IMR-90 (cell line): Measurements from ENCODE around the gene PKD1L1. TPM values are rescaled to one million over a fixed set of nuclear protein-coding genes. Genes with fewer than 3 reads are reported as not detected.

Source experiments
- ATAC-seq: fragments of 200-7000 bp; cut with Tn5 transposase; 2 replicates; pipeline ENCODE4 v1.9.1; 2020; ENCODE audit warnings: low read depth, mild to moderate bottlenecking, moderate library complexity
- BruUV-seq: library from RNA; stranded (reverse); fragments of 400-500 nt; replicated peaks from 2 replicates; lab custom pipeline; 2021; lab: Mats Ljungman, UMichigan
- CTCF ChIA-PET: fragments of 300-600 bp; formaldehyde crosslinking; extraction: SDS; loops from one replicate; lab custom pipeline; 2021; ENCODE audit warnings: antibody characterized with exemption; lab: Yijun Ruan, JAX
- POLR2A ChIA-PET: fragments of 300-600 bp; sonication (Branson Sonifier 250); formaldehyde crosslinking; loops from one replicate; lab custom pipeline; 2022; ENCODE audit warnings: antibody characterized with exemption; ENCODE audit not compliant: unreplicated experiment; lab: Charles Lee
- DNase-seq: peaks from one replicate; pipeline ENCODE4 v3.0.0; 2013
- H2AFZ ChIP-seq: replicated peaks from 2 replicates; pipeline ENCODE3; 2013; ENCODE audit warnings: low read length, mild to moderate bottlenecking; ENCODE audit not compliant: poor library complexity
- H2AK5ac ChIP-seq: 2 replicates; pipeline ENCODE4 v1.6.1; 2013; ENCODE audit warnings: low read depth, low read length, inconsistent platforms
- H2AK9ac ChIP-seq: replicated peaks from 2 replicates; pipeline ENCODE3; 2013; ENCODE audit warnings: mild to moderate bottlenecking, low read depth, low read length, moderate library complexity; ENCODE audit not compliant: poor library complexity
- H2BK120ac ChIP-seq: 2 replicates; pipeline ENCODE4 v1.6.1; 2013; ENCODE audit warnings: low read depth, low read length, inconsistent platforms
- H2BK15ac ChIP-seq: 3 replicates; pipeline ENCODE4 v1.6.1; 2013; ENCODE audit warnings: low read depth, low read length, inconsistent platforms
- H2BK20ac ChIP-seq: 2 replicates; pipeline ENCODE4 v1.6.1; 2013; ENCODE audit warnings: low read depth, mild to moderate bottlenecking, inconsistent platforms, low read length, moderate library complexity
- H2BK5ac ChIP-seq: 2 replicates; pipeline ENCODE4 v1.6.1; 2013; ENCODE audit warnings: mild to moderate bottlenecking, low read depth, low read length, inconsistent platforms; ENCODE audit not compliant: poor library complexity, severe bottlenecking
- H3K14ac ChIP-seq: replicated peaks from 2 replicates; pipeline ENCODE4 v1.6.1; 2013; ENCODE audit warnings: low read depth, low read length, inconsistent platforms
- H3K18ac ChIP-seq: 2 replicates; pipeline ENCODE4 v1.6.1; 2013; ENCODE audit warnings: low read depth, low read length, control low read depth
- H3K23ac ChIP-seq: 2 replicates; pipeline ENCODE4 v1.6.1; 2013; ENCODE audit warnings: low read depth, low read length, inconsistent platforms
- H3K27ac ChIP-seq: 2 replicates; pipeline ENCODE4 v1.5.1; 2013; ENCODE audit warnings: mild to moderate bottlenecking, control low read depth, low read length; ENCODE audit not compliant: insufficient read depth
- H3K27me3 ChIP-seq: 2 replicates; pipeline ENCODE4 v1.6.1; 2013; ENCODE audit warnings: low read length; ENCODE audit not compliant: control insufficient read depth, insufficient read depth
- H3K36me3 ChIP-seq: 2 replicates; pipeline ENCODE4 v1.6.1; 2013; ENCODE audit warnings: low read length, mixed read lengths; ENCODE audit not compliant: control insufficient read depth, insufficient read depth
- H3K4ac ChIP-seq: 2 replicates; pipeline ENCODE4 v1.6.1; 2013; ENCODE audit warnings: low read depth, low read length, inconsistent platforms
- H3K4me1 ChIP-seq: 2 replicates; pipeline ENCODE4 v1.6.1; 2013; ENCODE audit warnings: low read length, mixed read lengths; ENCODE audit not compliant: control insufficient read depth, insufficient read depth
- H3K4me2 ChIP-seq: 2 replicates; pipeline ENCODE4 v1.6.1; 2013; ENCODE audit warnings: low read depth, mild to moderate bottlenecking, control low read depth, low read length, moderate library complexity
- H3K4me3 ChIP-seq: 2 replicates; pipeline ENCODE4 v1.5.1; 2013; ENCODE audit warnings: low read depth, mild to moderate bottlenecking, control low read depth, low read length, moderate library complexity; ENCODE audit not compliant: insufficient read depth
- H3K56ac ChIP-seq: 2 replicates; pipeline ENCODE4 v1.6.1; 2013; ENCODE audit warnings: low read length, inconsistent platforms; ENCODE audit not compliant: insufficient read depth; ENCODE audit errors: extremely low read depth
- H3K79me1 ChIP-seq, 2 experiments: 2 replicates each; pipeline ENCODE4 v1.6.1; 2013; ENCODE audit warnings: low read length in 2 of 2, inconsistent platforms in 1 of 2, low read depth in 1 of 2
- H3K9ac ChIP-seq: 2 replicates; pipeline ENCODE4 v1.6.1; 2013; ENCODE audit warnings: low read depth, low read length, control low read depth
- H3K9me1 ChIP-seq: 2 replicates; pipeline ENCODE4 v1.6.1; 2013; ENCODE audit warnings: low read length, inconsistent platforms; ENCODE audit not compliant: insufficient read depth
- H3K9me3 ChIP-seq: 2 replicates; pipeline ENCODE4 v1.6.1; 2013; ENCODE audit warnings: low read length; ENCODE audit not compliant: control insufficient read depth, insufficient read depth
- H4K20me1 ChIP-seq: 2 replicates; pipeline ENCODE4 v1.6.1; 2013; ENCODE audit warnings: low read length, inconsistent platforms; ENCODE audit not compliant: insufficient read depth
- H4K5ac ChIP-seq: 2 replicates; pipeline ENCODE4 v1.6.1; 2013; ENCODE audit warnings: mild to moderate bottlenecking, low read depth, low read length, control low read depth
- H4K8ac ChIP-seq, 2 experiments: 2 replicates each; pipeline ENCODE4 v1.6.1; 2013; ENCODE audit warnings: low read depth in 2 of 2, low read length in 2 of 2, control low read depth in 1 of 2, inconsistent platforms in 1 of 2
- H4K91ac ChIP-seq: 2 replicates; pipeline ENCODE4 v1.6.1; 2013; ENCODE audit warnings: low read depth, low read length, inconsistent platforms; ENCODE audit not compliant: insufficient read depth
- BHLHE40 ChIP-seq: fragments of 150-350 bp; IDR thresholded peaks from 2 replicates; pipeline ENCODE4 v1.6.1; 2016; ENCODE audit warnings: mild to moderate bottlenecking, low read depth, low read length
- CEBPB ChIP-seq: IDR thresholded peaks from 2 replicates; pipeline ENCODE4 v1.6.1; 2012; ENCODE audit warnings: low read depth, low read length, improper control_type of control experiment
- CHD1 ChIP-seq: IDR thresholded peaks from 2 replicates; pipeline ENCODE4 v1.6.1; 2012; ENCODE audit warnings: low read depth, low read length, improper control_type of control experiment
- FOS ChIP-seq: fragments of 150-350 bp; IDR thresholded peaks from 2 replicates; pipeline ENCODE4 v1.6.1; 2016; ENCODE audit warnings: low read depth, low read length
- MAFK ChIP-seq: IDR thresholded peaks from 2 replicates; pipeline ENCODE4 v1.6.1; 2012; ENCODE audit warnings: low read depth, low read length, improper control_type of control experiment
- MAZ ChIP-seq: IDR thresholded peaks from 2 replicates; pipeline ENCODE4 v1.6.1; 2012; ENCODE audit warnings: low read depth, mild to moderate bottlenecking, low read length, improper control_type of control experiment, moderate library complexity, borderline replicate concordance
- MXI1 ChIP-seq: IDR thresholded peaks from 2 replicates; pipeline ENCODE4 v1.6.1; 2012; ENCODE audit warnings: low read depth, mild to moderate bottlenecking, low read length, moderate library complexity, borderline replicate concordance
- NFE2L2 ChIP-seq: fragments of 150-350 bp; IDR thresholded peaks from 2 replicates; pipeline ENCODE4 v1.6.1; 2016; ENCODE audit warnings: low read depth, mild to moderate bottlenecking, low read length
- POLR2A ChIP-seq: IDR thresholded peaks from 2 replicates; pipeline ENCODE4 v1.6.1; 2012; ENCODE audit warnings: mild to moderate bottlenecking, low read depth, low read length
- RAD21 ChIP-seq: IDR thresholded peaks from 2 replicates; pipeline ENCODE4 v1.6.1; 2012; ENCODE audit warnings: low read length, improper control_type of control experiment
- RCOR1 ChIP-seq: IDR thresholded peaks from 2 replicates; pipeline ENCODE4 v1.6.1; 2012; ENCODE audit warnings: mild to moderate bottlenecking, low read length, improper control_type of control experiment; ENCODE audit not compliant: insufficient replicate concordance
- RFX5 ChIP-seq: IDR thresholded peaks from 2 replicates; pipeline ENCODE4 v1.8.0; 2012; ENCODE audit warnings: low read depth, mild to moderate bottlenecking, low read length, moderate library complexity
- SMC3 ChIP-seq: fragments of 150-350 bp; IDR thresholded peaks from 2 replicates; pipeline ENCODE4 v1.6.1; 2016; ENCODE audit warnings: low read depth, mild to moderate bottlenecking, antibody characterized with exemption, low read length, moderate library complexity
- WGBS, 2 experiments: methylation state at CpG; one replicate each; pipeline versions ENCODE4 v1.1.5 to v1.1.7; 2013; ENCODE audit warnings: missing lambda C conversion rate in 2 of 2; ENCODE audit not compliant: insufficient read length in 1 of 2; ENCODE audit errors: extremely low coverage in 2 of 2; 5-methylcytosine and 5-hydroxymethylcytosine counted together
- dilution Hi-C: fragments of 300-500 bp; cut with HindIII; formaldehyde crosslinking; loops from one replicate; pipeline ENCODE4 v1.14.3; 2018; ENCODE audit warnings: low sequenced_read_pairs; ENCODE audit not compliant: unreplicated experiment
- in situ Hi-C: fragments of 300-500 bp; cut with MboI; formaldehyde crosslinking; loops from 3 replicates; pipeline ENCODE4 v1.14.3; 2019; ENCODE audit warnings: low sequenced_read_pairs, inconsistent platforms, mixed read lengths
- intact Hi-C: fragments of 100-400 bp; cut with micrococcal nuclease; formaldehyde crosslinking; loops from 2 replicates; pipeline ENCODE4 v1.10.0; 2022
- polyA plus RNA-seq, 3 experiments: library from polyadenylated mRNA; depleted of rRNA; stranded (reverse); fragments of >200 nt; gene quantifications; 2 replicates each; pipeline ENCODE4 v1.2.3, GENCODE V29; 2012; ENCODE audit warnings: low replicate concordance in 1 of 3
- total RNA-seq: library from RNA; depleted of rRNA; stranded (reverse); fragments of >200 nt; gene quantifications from 2 replicates; pipeline ENCODE4 v1.2.3, GENCODE V29; 2012
- TF ChIP-seq, protein P1 (sequence below): fragments of 150-350 bp; IDR thresholded peaks from 2 replicates; pipeline ENCODE4 v1.6.1; 2017; ENCODE audit warnings: mild to moderate bottlenecking, antibody characterized with exemption, low read length, low read depth
- TF ChIP-seq, protein P2 (sequence below): fragments of 150-350 bp; IDR thresholded peaks from 2 replicates; pipeline ENCODE4 v1.6.1; 2016; ENCODE audit warnings: low read depth, mild to moderate bottlenecking, low read length, moderate library complexity, borderline replicate concordance
- TF ChIP-seq, protein P3 (sequence below): conservative IDR thresholded peaks from 2 replicates; pipeline ENCODE4 v1.5.1; 2012; ENCODE audit warnings: mild to moderate bottlenecking, low read depth, low read length, improper control_type of control experiment

PKD1L1 gene
- total and polyA plus RNA-seq, 2 of the 4 experiments (the other 2 are of a cell fraction), result under 0.01 to 0.15 TPM

DNA sequence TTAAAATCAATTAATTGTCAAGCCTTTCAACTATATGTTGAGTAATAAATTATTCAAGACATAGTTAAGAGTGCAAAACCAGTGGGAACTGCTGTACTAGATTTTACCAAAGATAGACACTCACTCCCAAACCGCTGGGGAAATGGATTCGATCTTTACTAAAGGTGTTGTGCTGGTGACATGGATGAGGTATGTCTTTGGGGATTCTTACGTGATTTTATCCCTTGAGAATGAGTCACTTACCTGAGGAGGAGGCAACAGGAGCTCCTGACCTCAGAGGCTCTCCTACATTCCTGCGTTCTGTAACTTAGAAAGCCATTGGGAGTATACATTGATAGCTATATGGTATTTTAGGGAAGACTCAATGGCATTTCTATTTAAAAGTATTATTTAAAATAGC, 165.5 kb downstream of the PKD1L1 start:
- in situ Hi-C loops, result no loop called here
- H2AK9ac ChIP-seq, result no peak overlapping the region
- dilution Hi-C loops, result no loop called here
- peaks cover 0 to 7% of the 10 kb centered on the region in 2 experiments; a peak in 1 of 4 replicates for H3K79me1 ChIP-seq
- ATAC-seq (no peak), DNase-seq (no peak)
- peak overlapping the region; percentile 91 for H2AK5ac ChIP-seq
- intact Hi-C loops, result no loop called here
- no peak overlapping the region for H3K4me3 ChIP-seq
- no peak overlapping the region for H3K9ac ChIP-seq
- H2AFZ ChIP-seq, result no peak overlapping the region
- no CpG with 5 or more reads among the region's 4 CpGs for WGBS, 2 experiments
- H2BK20ac ChIP-seq, result peak overlapping the region; percentile 96
- peaks cover 28% of the 10 kb centered on the region for H3K4me1 ChIP-seq
- BruUV-seq, result no TSS peak
- H3K27ac ChIP-seq, result no peak overlapping the region
- H3K36me3 ChIP-seq, result no peaks in the 10 kb centered on the region
- peaks cover 15% of the 10 kb centered on the region for H3K9me1 ChIP-seq
- H4K91ac ChIP-seq, result peak overlapping the region; percentile 89
- no peak overlapping the region for H3K4me2 ChIP-seq
- H2BK120ac ChIP-seq, result peak overlapping the region; percentile 92
- H4K8ac ChIP-seq, result peak overlapping the region; percentile 27 to 84; a peak in 3 of 4 replicates
- no peaks in the 10 kb centered on the region for H3K9me3 ChIP-seq
- no peak overlapping the region; the same call in 1 of the 2 replicates for H3K23ac ChIP-seq
- CTCF ChIA-PET, result interaction anchor here (0.6 kb wide), 1 partner anchor 86 kb away, joined by 6 read pairs; no protein-coding TSS in a partner anchor
- no peak overlapping the region for H3K56ac ChIP-seq
- peak overlapping the region; percentile 97 for H2BK15ac ChIP-seq
- TF ChIP-seq MAFK (no peak), CHD1 (no peak), POLR2A (no peak), CEBPB (no peak), NFE2L2 (no peak), RCOR1 (no peak), FOS (no peak), RFX5 (no peak), SMC3 (no peak), MXI1 (no peak), BHLHE40 (no peak), MAZ (no peak), RAD21 (no peak)
- TF ChIP-seq, protein P1, sequence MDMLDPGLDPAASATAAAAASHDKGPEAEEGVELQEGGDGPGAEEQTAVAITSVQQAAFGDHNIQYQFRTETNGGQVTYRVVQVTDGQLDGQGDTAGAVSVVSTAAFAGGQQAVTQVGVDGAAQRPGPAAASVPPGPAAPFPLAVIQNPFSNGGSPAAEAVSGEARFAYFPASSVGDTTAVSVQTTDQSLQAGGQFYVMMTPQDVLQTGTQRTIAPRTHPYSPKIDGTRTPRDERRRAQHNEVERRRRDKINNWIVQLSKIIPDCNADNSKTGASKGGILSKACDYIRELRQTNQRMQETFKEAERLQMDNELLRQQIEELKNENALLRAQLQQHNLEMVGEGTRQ, result no peak
- TF ChIP-seq, protein P2, sequence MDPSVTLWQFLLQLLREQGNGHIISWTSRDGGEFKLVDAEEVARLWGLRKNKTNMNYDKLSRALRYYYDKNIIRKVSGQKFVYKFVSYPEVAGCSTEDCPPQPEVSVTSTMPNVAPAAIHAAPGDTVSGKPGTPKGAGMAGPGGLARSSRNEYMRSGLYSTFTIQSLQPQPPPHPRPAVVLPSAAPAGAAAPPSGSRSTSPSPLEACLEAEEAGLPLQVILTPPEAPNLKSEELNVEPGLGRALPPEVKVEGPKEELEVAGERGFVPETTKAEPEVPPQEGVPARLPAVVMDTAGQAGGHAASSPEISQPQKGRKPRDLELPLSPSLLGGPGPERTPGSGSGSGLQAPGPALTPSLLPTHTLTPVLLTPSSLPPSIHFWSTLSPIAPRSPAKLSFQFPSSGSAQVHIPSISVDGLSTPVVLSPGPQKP, result no peak
- TF ChIP-seq, protein P3, sequence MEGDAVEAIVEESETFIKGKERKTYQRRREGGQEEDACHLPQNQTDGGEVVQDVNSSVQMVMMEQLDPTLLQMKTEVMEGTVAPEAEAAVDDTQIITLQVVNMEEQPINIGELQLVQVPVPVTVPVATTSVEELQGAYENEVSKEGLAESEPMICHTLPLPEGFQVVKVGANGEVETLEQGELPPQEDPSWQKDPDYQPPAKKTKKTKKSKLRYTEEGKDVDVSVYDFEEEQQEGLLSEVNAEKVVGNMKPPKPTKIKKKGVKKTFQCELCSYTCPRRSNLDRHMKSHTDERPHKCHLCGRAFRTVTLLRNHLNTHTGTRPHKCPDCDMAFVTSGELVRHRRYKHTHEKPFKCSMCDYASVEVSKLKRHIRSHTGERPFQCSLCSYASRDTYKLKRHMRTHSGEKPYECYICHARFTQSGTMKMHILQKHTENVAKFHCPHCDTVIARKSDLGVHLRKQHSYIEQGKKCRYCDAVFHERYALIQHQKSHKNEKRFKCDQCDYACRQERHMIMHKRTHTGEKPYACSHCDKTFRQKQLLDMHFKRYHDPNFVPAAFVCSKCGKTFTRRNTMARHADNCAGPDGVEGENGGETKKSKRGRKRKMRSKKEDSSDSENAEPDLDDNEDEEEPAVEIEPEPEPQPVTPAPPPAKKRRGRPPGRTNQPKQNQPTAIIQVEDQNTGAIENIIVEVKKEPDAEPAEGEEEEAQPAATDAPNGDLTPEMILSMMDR, result no peak
- POLR2A ChIA-PET, result no interaction called here
- peak overlapping the region; percentile 62 for H2BK5ac ChIP-seq
- H4K5ac ChIP-seq, result peak overlapping the region; percentile 77; the same call in 1 of the 2 replicates
- peak overlapping the region; percentile 87 for H3K18ac ChIP-seq
- H4K20me1 ChIP-seq, result no peaks in the 10 kb centered on the region
- no peaks in the 10 kb centered on the region for H3K27me3 ChIP-seq
- peak overlapping the region; percentile 90 for H3K14ac ChIP-seq
- H3K4ac ChIP-seq, result peak overlapping the region; percentile 91
